MM.1S (cell line): Measurements from ENCODE around the gene DGAT2.

Source experiments
- CTCF ChIP-seq: fragments of 300-600 bp; sonication (generic); IDR thresholded peaks from 2 replicates; pipeline ENCODE4 v1.5.1; 2016; ENCODE audit warnings: antibody characterized with exemption, low read length, mixed read lengths
- EZH2 ChIP-seq: fragments of 300-600 bp; sonication (generic); optimal IDR thresholded peaks from 2 replicates; pipeline ENCODE3; 2017; ENCODE audit warnings: low read depth, mild to moderate bottlenecking, antibody characterized with exemption, low read length, mixed read lengths
- EZH2phosphoT487 ChIP-seq: fragments of 300-600 bp; sonication (generic); IDR thresholded peaks from 2 replicates; pipeline ENCODE4 v1.6.1; 2018; ENCODE audit warnings: antibody characterized with exemption, low read length

GRCh38 chr11:75815345-75816168 lies 47.0 kb downstream of the DGAT2 start:
- 0 out of 2 replicates have a peak, but pooled peaks have one; percentile 4 for TF ChIP-seq CTCF
- no peak for TF ChIP-seq EZH2
- TF ChIP-seq EZH2phosphoT487: no peak
